ENCODE measurements around the gene RTN4. TPM values are rescaled to one million over a fixed set of nuclear protein-coding genes. Genes with fewer than 3 reads are reported as not detected.

The RTN4 gene
- polyA plus RNA-seq, 1 donor (not counting 4 experiments of a cell fraction or from before 2014, with no cell fraction given), result 406 TPM

GRCh38 chr2:54927085-54927750 is 123.0 kb downstream of the RTN4 start:
- Histone ChIP-seq H3K4me2 (ENCODE audit: control insufficient read depth, extremely low read depth, insufficient read depth, low read depth, low read length) (no peak overlapping the region), H3K9me1 (ENCODE audit: control insufficient read depth, extremely low read depth, insufficient read depth, low read length) (no peaks in the 10 kb centered on the region), H3K27ac (ENCODE audit: control insufficient read depth, insufficient read depth, low read length) (no peak overlapping the region), H3K9me3 (ENCODE audit: control insufficient read depth, low read depth, low read length) (no peaks in the 10 kb centered on the region), H3K79me2 (ENCODE audit: control insufficient read depth, insufficient read depth, low read length) (no peaks in the 10 kb centered on the region), H3K36me3 (ENCODE audit: control insufficient read depth in 2 of 2, extremely low read depth in 1 of 2, insufficient read depth in 2 of 2, low read length in 2 of 2) (no peaks in the 10 kb centered on the region), H3K27me3 (ENCODE audit: control insufficient read depth, extremely low read depth, insufficient read depth, low read length) (no peaks in the 10 kb centered on the region), H3K9ac (ENCODE audit: control insufficient read depth, extremely low read depth, insufficient read depth, low read length) (no peak overlapping the region), H3K4me3 (ENCODE audit: control insufficient read depth in 2 of 3, extremely low read depth in 1 of 3, insufficient read depth in 2 of 3, low read depth in 1 of 3, low read length in 3 of 3) (no peak overlapping the region), H2AFZ (ENCODE audit: control insufficient read depth, low read length) (no peak overlapping the region), H4K20me1 (ENCODE audit: control insufficient read depth, extremely low read depth, insufficient read depth, low read length) (no peaks in the 10 kb centered on the region), H3K4me1 (ENCODE audit: control insufficient read depth, extremely low read depth, insufficient read depth, low read length) (peaks cover 11% of the 10 kb centered on the region)
- TF ChIP-seq CTCF (optimal IDR thresholded peaks at IDR 0.05 in 1 of 3, IDR thresholded peaks at IDR 0.05 in 1 of 3, conservative IDR thresholded peaks at IDR 0.05 in 1 of 3; ENCODE audit: extremely low read depth in 1 of 3, insufficient read depth in 2 of 3, low read length in 3 of 3) (no peak), EZH2 (IDR thresholded peaks at IDR 0.05; ENCODE audit: low read length) (no peak)
- DNase-seq (ENCODE audit: low read depth, low spot score) (no peak), FAIRE-seq (no peak)
- dilution Hi-C loops (cut with MboI; ENCODE audit: extremely low pct_ligation_motif_present, low sequenced_read_pairs), result no loop called here

GRCh38 chr2:54925022-54925421 is 125.2 kb downstream of the RTN4 start:
- Histone ChIP-seq H3K79me2 (ENCODE audit: control insufficient read depth, insufficient read depth, low read length) (no peaks in the 10 kb centered on the region), H3K9me3 (ENCODE audit: control insufficient read depth, low read depth, low read length) (no peaks in the 10 kb centered on the region), H3K9me1 (ENCODE audit: control insufficient read depth, extremely low read depth, insufficient read depth, low read length) (no peaks in the 10 kb centered on the region), H2AFZ (ENCODE audit: control insufficient read depth, low read length) (no peak overlapping the region), H3K36me3 (ENCODE audit: control insufficient read depth in 2 of 2, extremely low read depth in 1 of 2, insufficient read depth in 2 of 2, low read length in 2 of 2) (no peaks in the 10 kb centered on the region), H4K20me1 (ENCODE audit: control insufficient read depth, extremely low read depth, insufficient read depth, low read length) (no peaks in the 10 kb centered on the region), H3K27me3 (ENCODE audit: control insufficient read depth, extremely low read depth, insufficient read depth, low read length) (no peaks in the 10 kb centered on the region), H3K4me1 (ENCODE audit: control insufficient read depth, extremely low read depth, insufficient read depth, low read length) (peaks cover 11% of the 10 kb centered on the region), H3K27ac (ENCODE audit: control insufficient read depth, insufficient read depth, low read length) (no peak overlapping the region), H3K4me2 (ENCODE audit: control insufficient read depth, extremely low read depth, insufficient read depth, low read depth, low read length) (no peak overlapping the region), H3K9ac (ENCODE audit: control insufficient read depth, extremely low read depth, insufficient read depth, low read length) (no peak overlapping the region), H3K4me3 (ENCODE audit: control insufficient read depth in 2 of 3, extremely low read depth in 1 of 3, insufficient read depth in 2 of 3, low read depth in 1 of 3, low read length in 3 of 3) (no peak overlapping the region)
- dilution Hi-C loops (cut with MboI; ENCODE audit: extremely low pct_ligation_motif_present, low sequenced_read_pairs), result no loop called here
- DNase-seq (ENCODE audit: low read depth, low spot score), result no peak
- FAIRE-seq, result no peak
- no peak for TF ChIP-seq CTCF (optimal IDR thresholded peaks at IDR 0.05 in 1 of 3, IDR thresholded peaks at IDR 0.05 in 1 of 3, conservative IDR thresholded peaks at IDR 0.05 in 1 of 3; ENCODE audit: extremely low read depth in 1 of 3, insufficient read depth in 2 of 3, low read length in 3 of 3)
- no peak for TF ChIP-seq EZH2 (IDR thresholded peaks at IDR 0.05; ENCODE audit: low read length)
